Ovary (tissue), 9 donors: ENCODE data around the gene CTIF. TPM values are rescaled to one million over a fixed set of nuclear protein-coding genes. Genes with fewer than 3 reads are reported as not detected.

ENCODE experiments used
- DNase-seq, 5 donors: peaks; one replicate each; pipeline ENCODE4 v3.0.0-alpha.2; 2019 to 2020
- H3K27ac ChIP-seq, 2 donors: fragments of 200-600 bp; one replicate each; pipeline versions ENCODE4 v1.5.1 to v1.8.0; 2019 to 2022
- H3K27me3 ChIP-seq: fragments of 200-600 bp; one replicate; pipeline ENCODE4 v1.8.0; 2022
- H3K36me3 ChIP-seq: fragments of 200-600 bp; sonication (generic); one replicate; pipeline ENCODE4 v1.5.1; 2019
- H3K4me1 ChIP-seq: one replicate; pipeline ENCODE4 v1.8.1; 2013; ENCODE audit warnings: mild to moderate bottlenecking, moderate library complexity; ENCODE audit not compliant: insufficient read depth
- H3K4me3 ChIP-seq: fragments of 200-600 bp; sonication (generic); one replicate; pipeline ENCODE4 v1.5.1; 2017
- H3K9me3 ChIP-seq, 2 donors: fragments of 200-600 bp in 1 of 2; sonication (generic) in 1 of 2; one replicate each; pipeline versions ENCODE4 v1.5.1 to v1.8.1; 2013 to 2019; ENCODE audit warnings: mild to moderate bottlenecking in 1 of 2, moderate library complexity in 1 of 2
- EP300 ChIP-seq: sonication (generic); formaldehyde crosslinking; IDR thresholded peaks from one replicate; pipeline ENCODE4 v1.6.1; 2017; ENCODE audit warnings: antibody characterized with exemption
- POLR2A ChIP-seq: fragments of 450-650 bp; IDR thresholded peaks from one replicate; pipeline ENCODE4 v1.6.1; 2017; ENCODE audit warnings: antibody characterized with exemption, mild to moderate bottlenecking, moderate library complexity
- WGBS, 3 donors: extraction: QIAGEN DNeasy Blood & Tissue Kit in 1 of 3; methylation state at CpG; one replicate each; pipeline versions ENCODE4 v1.1.5 to v1.1.7; 2013 to 2017; 5-methylcytosine and 5-hydroxymethylcytosine counted together
- intact Hi-C, 4 donors: fragments of 100-400 bp; cut with DNase I; formaldehyde crosslinking; loops; one replicate each; pipeline versions ENCODE4 v1.11.0 to v1.15.1; 2022 to 2023
- microRNA-seq, 3 donors: library from miRNA; unstranded; fragments of <30 nt; microRNA quantifications; one replicate each; pipeline versions ENCODE4 to v1.2.0, GENCODE V29; 2019 to 2020
- polyA plus RNA-seq, 2 donors: library from polyadenylated mRNA; stranded (reverse); fragments of 200-250 nt in 1 of 2; fragments of 350-450 nt in 1 of 2; fragmentation: Illumina TruSeq in 1 of 2; extraction: RNeasy Lipid Tissue Mini Kit (QIAGEN cat#74804) in 1 of 2; gene quantifications; one replicate each; pipeline ENCODE4 v1.2.3, GENCODE V29; 2013 to 2014
- small RNA-seq: library from RNA; depleted of rRNA; stranded (forward); fragments of <200 nt; gene quantifications from one replicate; pipeline ENCODE3, GENCODE V24; 2016
- total RNA-seq, 7 donors: library from RNA; depleted of rRNA in 2 of 7; stranded (reverse); fragments of >200 nt in 2 of 7; fragmentation: NEBNext Ultra II Directional in 3 of 7; extraction: Animal tissue kit (Norgen Biotek cat#: 25700) in 3 of 7; gene quantifications; one replicate each; pipeline versions ENCODE4 v1.1.0 to v1.2.4, GENCODE V29; 2016 to 2023
- TF ChIP-seq, protein P1 (sequence below), 3 donors: fragments of 450-650 bp in 2 of 3; fragments of 200-600 bp in 1 of 3; IDR thresholded peaks; one replicate each; pipeline versions ENCODE4 v1.5.1 to v1.8.0; 2016 to 2022; ENCODE audit warnings: antibody characterized with exemption in 3 of 3, mild to moderate bottlenecking in 1 of 3
- donor health status: DM: no; HTN: no; CAD: no; lungs with moderate emphysema.
- donor health status: DM: no; HTN: no; CAD: no.
- donor health status: Bipolar disorder and iron deficiency.
- donor health status: DM: yes; HTN: yes; CAD: no.
- donor health status: DM: no; HTN: no; CAD: no.
- donor health status: DM: yes; HTN: yes; CAD: no.

Gene CTIF
- total and polyA plus RNA-seq, 9 donors, result 18.5 to 94.1 (median 75.2) TPM

DNA sequence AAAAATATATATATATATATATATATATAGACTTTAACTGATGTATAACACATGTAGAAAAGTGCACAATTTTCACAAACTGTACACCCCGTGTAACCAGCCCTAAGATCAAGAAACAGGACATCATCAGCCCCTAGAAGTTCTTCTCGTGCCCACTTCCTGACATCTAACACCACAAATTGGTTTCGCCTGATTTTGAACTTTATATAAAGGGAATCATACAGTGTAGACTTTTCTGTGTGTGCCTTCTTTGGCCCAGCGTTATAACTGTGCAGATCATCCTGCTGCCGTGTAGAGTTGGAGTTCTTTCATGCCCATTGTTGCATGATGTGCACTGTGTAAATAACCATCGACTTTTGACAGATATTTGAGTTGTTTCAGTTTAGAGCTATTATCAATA, 370.9 kb downstream of the CTIF start:
- no peak overlapping the region for H3K4me3 ChIP-seq
- peaks cover 5% of the 10 kb centered on the region for H3K4me1 ChIP-seq
- no peaks in the 10 kb centered on the region for H3K9me3 ChIP-seq
- TF ChIP-seq POLR2A, result no peak
- intact Hi-C loops, result no loop called here
- DNase-seq, result no peak
- no peak overlapping the region for H3K27ac ChIP-seq
- 73 to 85% (median 85%) methylated on average over 6 of the region's 6 CpGs for WGBS, 3 donors
- no peaks in the 10 kb centered on the region for H3K36me3 ChIP-seq
- H3K27me3 ChIP-seq, result no peaks in the 10 kb centered on the region

DNA sequence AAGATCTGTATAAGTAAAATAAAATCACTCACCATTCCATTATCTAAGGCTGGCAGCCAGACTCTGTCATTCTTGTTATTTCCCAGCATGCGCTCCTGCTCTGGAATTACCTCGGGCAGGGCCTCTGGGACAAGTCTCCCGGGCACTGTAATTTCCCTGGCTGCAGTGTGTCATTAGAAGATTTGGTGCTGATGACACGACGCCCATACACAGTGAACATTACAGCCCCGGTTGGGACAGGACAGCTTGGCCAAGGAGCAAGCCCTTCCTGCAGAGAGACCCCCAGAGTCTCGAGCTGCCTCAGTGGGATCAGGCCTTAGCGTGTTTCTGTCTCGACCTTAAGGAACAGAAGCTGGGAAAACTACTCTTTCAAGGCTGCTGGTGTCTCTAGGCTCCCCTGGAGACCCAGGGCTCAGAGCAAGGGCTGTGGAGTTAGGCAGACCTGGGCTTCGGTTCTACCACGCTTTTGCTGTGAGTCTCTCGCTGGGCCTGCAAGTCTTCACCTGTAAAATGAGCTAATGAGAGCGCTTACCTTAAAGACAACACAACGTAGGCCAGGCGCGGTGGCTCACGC, 372.2 kb downstream of the CTIF start:
- Histone ChIP-seq H3K9me3 (no peaks in the 10 kb centered on the region), H3K27me3 (no peaks in the 10 kb centered on the region), H3K36me3 (no peaks in the 10 kb centered on the region), H3K27ac (no peak overlapping the region), H3K4me3 (no peak overlapping the region), H3K4me1 (peaks cover 10% of the 10 kb centered on the region)
- 91 to 94% (median 93%) methylated on average over 16 to 17 of the region's 17 CpGs for WGBS, 3 donors
- intact Hi-C loops, result no loop called here
- TF ChIP-seq, protein P1, sequence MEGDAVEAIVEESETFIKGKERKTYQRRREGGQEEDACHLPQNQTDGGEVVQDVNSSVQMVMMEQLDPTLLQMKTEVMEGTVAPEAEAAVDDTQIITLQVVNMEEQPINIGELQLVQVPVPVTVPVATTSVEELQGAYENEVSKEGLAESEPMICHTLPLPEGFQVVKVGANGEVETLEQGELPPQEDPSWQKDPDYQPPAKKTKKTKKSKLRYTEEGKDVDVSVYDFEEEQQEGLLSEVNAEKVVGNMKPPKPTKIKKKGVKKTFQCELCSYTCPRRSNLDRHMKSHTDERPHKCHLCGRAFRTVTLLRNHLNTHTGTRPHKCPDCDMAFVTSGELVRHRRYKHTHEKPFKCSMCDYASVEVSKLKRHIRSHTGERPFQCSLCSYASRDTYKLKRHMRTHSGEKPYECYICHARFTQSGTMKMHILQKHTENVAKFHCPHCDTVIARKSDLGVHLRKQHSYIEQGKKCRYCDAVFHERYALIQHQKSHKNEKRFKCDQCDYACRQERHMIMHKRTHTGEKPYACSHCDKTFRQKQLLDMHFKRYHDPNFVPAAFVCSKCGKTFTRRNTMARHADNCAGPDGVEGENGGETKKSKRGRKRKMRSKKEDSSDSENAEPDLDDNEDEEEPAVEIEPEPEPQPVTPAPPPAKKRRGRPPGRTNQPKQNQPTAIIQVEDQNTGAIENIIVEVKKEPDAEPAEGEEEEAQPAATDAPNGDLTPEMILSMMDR (IDR thresholded peaks at IDR 0.05), result no peak
- no peak for TF ChIP-seq EP300
- no peak for TF ChIP-seq POLR2A
- DNase-seq, result no peak

Small RNA genes within 50 kb of the gene (microRNA-seq; reads per million reads assigned to microRNA genes)
- 0 to 0.47 (median 0.18) reads per million in 3 donors for gene MIR4743

Small RNA genes within 50 kb of the gene (small RNA-seq; reads per million reads assigned to genes)
- gene MIR4743, result not detected

Other genes starting within 250 kb of the CTIF start
- gene ZBTB7C, start 129.6 kb upstream of the CTIF start, total RNA-seq, result 10 to 100 TPM in 6 of 7 donors, 1 to 10 TPM in 1; 1.5 to 26.6 (median 17.3) TPM
- 1 to 10 TPM; 2.8 to 6.5 TPM for gene ZBTB7C, start 129.6 kb upstream of the CTIF start, polyA plus RNA-seq